Prostate gland (tissue), 2 donors: ENCODE results near the gene WAC. TPM values are rescaled to one million over a fixed set of nuclear protein-coding genes. Genes with fewer than 3 reads are reported as not detected.

Source experiments
- DNase-seq: peaks from one replicate; pipeline ENCODE4 v3.0.0-alpha.2; 2019; ENCODE audit warnings: low spot score
- H3K27ac ChIP-seq, 2 donors: fragments of 200-600 bp; sonication (generic); 2 replicates each; pipeline ENCODE4 v1.5.1; 2017 to 2019
- H3K27me3 ChIP-seq: fragments of 200-600 bp; sonication (generic); replicated peaks from 2 replicates; pipeline ENCODE4 v1.5.1; 2019; ENCODE audit not compliant: insufficient read depth
- H3K36me3 ChIP-seq, 2 donors: fragments of 200-600 bp; sonication (generic); 1 replicate in 1 of 2; 2 replicates in 1 of 2; pipeline versions ENCODE4 v1.5.1 to v1.8.1; 2017 to 2019
- H3K4me1 ChIP-seq: fragments of 200-600 bp; sonication (generic); replicated peaks from 2 replicates; pipeline ENCODE4 v1.5.1; 2019
- H3K4me3 ChIP-seq, 2 donors: fragments of 200-600 bp; sonication (generic); 2 replicates each; pipeline ENCODE4 v1.5.1; 2017 to 2019
- H3K9me3 ChIP-seq: fragments of 200-600 bp; sonication (generic); 2 replicates; pipeline ENCODE4 v1.5.1; 2017
- POLR2A ChIP-seq: fragments of 450-650 bp; IDR thresholded peaks from one replicate; pipeline ENCODE4 v1.6.1; 2016; ENCODE audit warnings: antibody characterized with exemption, mild to moderate bottlenecking
- POLR2AphosphoS5 ChIP-seq: sonication (generic); formaldehyde crosslinking; IDR thresholded peaks from one replicate; pipeline ENCODE4 v1.6.1; 2017; ENCODE audit warnings: antibody characterized with exemption
- WGBS: methylation state at CpG from one replicate; pipeline ENCODE4 v1.1.5; 2018; 5-methylcytosine and 5-hydroxymethylcytosine counted together
- intact Hi-C: fragments of 100-400 bp; cut with DNase I; formaldehyde crosslinking; loops from one replicate; pipeline ENCODE4 v1.14.2; 2022
- total RNA-seq, 2 donors: library from RNA; depleted of rRNA; stranded (reverse); fragments of >200 nt; gene quantifications; one replicate each; pipeline ENCODE4 v1.1.0, GENCODE V29; 2016
- TF ChIP-seq, protein P1 (sequence below), 4 experiments: fragments of 200-600 bp in 2 of 4; fragments of 450-650 bp in 2 of 4; sonication (generic) in 2 of 4; IDR thresholded peaks; 1 replicate in 3 of 4; 2 replicates in 1 of 4; pipeline ENCODE4 v1.5.1; 2016 to 2019; ENCODE audit warnings: antibody characterized with exemption in 4 of 4, mild to moderate bottlenecking in 2 of 4, moderate library complexity in 2 of 4

Gene WAC
- total RNA-seq, 2 donors from 2014 or later, result 107 to 143 TPM

- Histone ChIP-seq H3K4me3 (no peak overlapping the region), H3K27me3 (no peaks in the 10 kb centered on the region), H3K27ac (no peak overlapping the region), H3K36me3 (no peaks in the 10 kb centered on the region), H3K9me3 (no peaks in the 10 kb centered on the region), H3K4me1 (no peaks in the 10 kb centered on the region)
- DNase-seq, result no peak
- intact Hi-C loops, result no loop called here
- TF ChIP-seq POLR2AphosphoS5 (no peak), POLR2A (no peak)
- TF ChIP-seq, protein P1, sequence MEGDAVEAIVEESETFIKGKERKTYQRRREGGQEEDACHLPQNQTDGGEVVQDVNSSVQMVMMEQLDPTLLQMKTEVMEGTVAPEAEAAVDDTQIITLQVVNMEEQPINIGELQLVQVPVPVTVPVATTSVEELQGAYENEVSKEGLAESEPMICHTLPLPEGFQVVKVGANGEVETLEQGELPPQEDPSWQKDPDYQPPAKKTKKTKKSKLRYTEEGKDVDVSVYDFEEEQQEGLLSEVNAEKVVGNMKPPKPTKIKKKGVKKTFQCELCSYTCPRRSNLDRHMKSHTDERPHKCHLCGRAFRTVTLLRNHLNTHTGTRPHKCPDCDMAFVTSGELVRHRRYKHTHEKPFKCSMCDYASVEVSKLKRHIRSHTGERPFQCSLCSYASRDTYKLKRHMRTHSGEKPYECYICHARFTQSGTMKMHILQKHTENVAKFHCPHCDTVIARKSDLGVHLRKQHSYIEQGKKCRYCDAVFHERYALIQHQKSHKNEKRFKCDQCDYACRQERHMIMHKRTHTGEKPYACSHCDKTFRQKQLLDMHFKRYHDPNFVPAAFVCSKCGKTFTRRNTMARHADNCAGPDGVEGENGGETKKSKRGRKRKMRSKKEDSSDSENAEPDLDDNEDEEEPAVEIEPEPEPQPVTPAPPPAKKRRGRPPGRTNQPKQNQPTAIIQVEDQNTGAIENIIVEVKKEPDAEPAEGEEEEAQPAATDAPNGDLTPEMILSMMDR (IDR thresholded peaks at IDR 0.05), result no peak
- WGBS, result 24% methylated on average over 3 of the region's 3 CpGs
These were observed 94.2 kb downstream of the WAC start for GRCh38 chr10:28627102-28627501.

GRCh38 chr10:28628184-28628893, 95.4 kb downstream of the WAC start:
- TF ChIP-seq, protein P1 (IDR thresholded peaks at IDR 0.05), result peak; percentile 71 to 83 (median 78)
- TF ChIP-seq POLR2A, result no peak
- no peaks in the 10 kb centered on the region for H3K4me1 ChIP-seq

DNA sequence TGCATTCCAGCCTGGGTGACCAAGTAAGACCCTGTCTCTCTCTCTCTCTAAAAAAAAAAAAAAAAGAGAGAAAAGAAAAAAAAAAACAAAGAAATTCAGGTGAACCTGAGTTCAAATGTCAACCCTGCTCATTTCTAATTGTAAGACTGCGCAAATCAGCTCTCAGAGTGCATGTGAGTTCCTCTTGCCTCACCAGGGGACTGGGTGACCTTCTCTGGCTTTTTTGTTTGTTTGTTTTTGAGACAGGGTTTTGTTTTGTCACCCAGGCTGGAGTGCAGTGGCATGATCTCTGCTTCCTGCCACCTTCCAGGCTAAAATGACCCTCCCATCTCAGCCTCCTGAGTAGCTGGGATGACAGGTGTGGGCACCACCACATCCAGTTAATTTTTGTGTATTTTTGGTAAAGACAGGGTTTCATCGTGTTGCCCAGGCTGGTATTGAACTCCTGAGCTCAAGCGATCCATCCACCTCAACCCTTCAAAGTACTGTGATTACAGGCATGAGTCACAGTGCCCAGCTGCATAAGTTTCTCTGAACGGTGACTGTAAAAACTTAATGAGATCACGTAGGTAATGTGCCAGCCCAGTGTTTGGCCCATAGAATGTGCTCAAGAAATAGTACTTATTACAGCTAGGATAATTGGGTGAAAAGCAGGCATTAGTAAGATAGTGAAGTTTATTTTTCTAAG, 99.1 kb downstream of the WAC start:
- Histone ChIP-seq H3K9me3 (no peaks in the 10 kb centered on the region), H3K36me3 (no peaks in the 10 kb centered on the region), H3K27me3 (no peaks in the 10 kb centered on the region), H3K4me1 (no peaks in the 10 kb centered on the region), H3K4me3 (no peak overlapping the region), H3K27ac (no peak overlapping the region)
- TF ChIP-seq POLR2A (no peak), POLR2AphosphoS5 (no peak)
- TF ChIP-seq, protein P1 (IDR thresholded peaks at IDR 0.05), result no peak
- intact Hi-C loops, result no loop called here
- DNase-seq, result no peak
- WGBS, result 53% methylated on average over 5 of the region's 5 CpGs

More at GRCh38 chr10:28628184-28628893, 95.4 kb downstream of the WAC start:
- H3K27ac ChIP-seq, result no peak overlapping the region
- H3K9me3 ChIP-seq, result no peaks in the 10 kb centered on the region
- no peaks in the 10 kb centered on the region for H3K36me3 ChIP-seq
- WGBS, result 31% methylated on average over 15 of the region's 15 CpGs
- no peaks in the 10 kb centered on the region for H3K27me3 ChIP-seq
- H3K4me3 ChIP-seq, result no peak overlapping the region
- intact Hi-C loops, result no loop called here
- DNase-seq, result peak; percentile 69

DNA sequence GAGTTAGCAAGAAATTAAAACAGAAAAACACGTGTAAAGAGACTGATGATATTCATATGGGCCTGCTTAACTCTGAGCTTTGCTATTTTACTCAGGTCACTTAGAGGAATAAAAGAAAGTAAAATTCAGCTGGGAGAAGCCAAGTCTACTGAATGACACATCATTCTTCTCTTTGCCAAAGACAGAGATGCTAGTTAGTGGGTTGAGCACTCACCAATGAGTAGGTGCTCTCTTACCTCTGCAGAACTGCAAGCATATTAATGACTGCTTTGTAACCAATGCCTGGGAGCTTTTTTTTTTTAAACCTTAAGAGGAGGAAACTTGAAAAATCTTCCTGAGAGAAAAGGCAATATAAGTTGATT, 99.6 kb downstream of the WAC start:
- Histone ChIP-seq H3K36me3 (no peaks in the 10 kb centered on the region), H3K27me3 (no peaks in the 10 kb centered on the region), H3K4me1 (no peaks in the 10 kb centered on the region), H3K4me3 (no peak overlapping the region), H3K27ac (no peak overlapping the region), H3K9me3 (no peaks in the 10 kb centered on the region)
- DNase-seq, result no peak
- 62% methylated on average over 1 of the region's 1 CpG for WGBS
- intact Hi-C loops, result no loop called here
- TF ChIP-seq POLR2A (no peak), POLR2AphosphoS5 (no peak)
- TF ChIP-seq, protein P1 (IDR thresholded peaks at IDR 0.05), result no peak

GRCh38 chr10:28633750-28634149, 100.8 kb downstream of the WAC start:
- Histone ChIP-seq H3K27me3 (no peaks in the 10 kb centered on the region), H3K4me1 (no peaks in the 10 kb centered on the region), H3K4me3 (no peak overlapping the region), H3K36me3 (no peaks in the 10 kb centered on the region), H3K9me3 (no peaks in the 10 kb centered on the region), H3K27ac (no peak overlapping the region)
- intact Hi-C loops, result no loop called here
- WGBS, result 98% methylated on average over 6 of the region's 6 CpGs
- DNase-seq, result no peak
- TF ChIP-seq POLR2AphosphoS5 (no peak), POLR2A (no peak)
- TF ChIP-seq, protein P1 (IDR thresholded peaks at IDR 0.05), result no peak
